Limb (tissue), 2 donors: ENCODE results near the gene KLK6.

Source experiments
- DNase-seq, 2 donors: peaks; one replicate each; pipeline ENCODE4 v3.0.0-alpha.2; 2016; ENCODE audit errors: extremely low spot score in 2 of 2

Gene KLK6

DNA sequence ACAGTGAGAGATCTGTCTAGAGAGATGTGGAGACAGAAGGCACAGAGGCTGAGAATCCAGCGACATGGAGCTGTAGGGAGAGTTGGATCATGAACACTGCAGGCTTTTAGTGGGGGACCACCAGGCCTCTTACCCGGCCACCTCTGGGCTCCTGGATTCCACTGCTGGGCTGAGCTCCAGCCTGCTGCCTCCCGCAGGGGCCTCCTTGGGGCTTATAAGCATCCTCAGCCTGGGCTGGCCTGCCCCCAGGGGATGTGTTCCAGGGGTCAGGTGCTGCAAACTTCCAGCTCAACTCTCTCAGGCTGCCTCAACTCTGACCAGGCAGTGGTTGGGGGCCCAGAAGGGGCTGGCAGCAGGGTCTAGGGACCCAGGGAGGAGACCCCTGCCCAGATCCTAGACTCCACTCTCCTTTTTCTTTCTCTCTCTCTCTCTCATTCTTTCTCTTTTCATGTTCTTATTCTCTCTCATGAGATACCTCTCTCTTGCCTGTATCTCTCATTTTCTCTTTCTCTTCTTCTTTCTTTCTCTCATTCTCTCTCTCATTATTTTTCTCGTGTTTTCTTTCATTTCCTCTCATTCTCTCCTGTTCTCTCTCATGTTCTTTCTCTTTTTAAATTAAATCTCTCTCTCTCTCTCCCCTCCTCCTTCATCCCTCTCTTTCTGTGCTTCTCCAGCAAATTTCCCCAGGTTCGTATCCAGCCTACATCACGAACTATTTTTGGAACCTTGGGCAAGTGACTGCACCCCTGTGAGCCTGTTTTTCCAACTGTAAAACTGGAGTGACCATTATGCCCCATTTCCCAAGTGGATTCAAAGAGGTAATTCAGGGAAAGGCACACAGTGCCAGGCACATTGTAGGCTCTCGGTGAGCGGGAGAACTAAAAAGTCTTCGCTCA is 57.9 kb downstream of the KLK6 start, which contains the start of gene KLK4:
Gene KLK4 (minus strand): TSS at position 190 of the 896 bp plus-strand sequence. CDS start 657 bp downstream, outside the sequence.
- DNase-seq = no peak

DNA sequence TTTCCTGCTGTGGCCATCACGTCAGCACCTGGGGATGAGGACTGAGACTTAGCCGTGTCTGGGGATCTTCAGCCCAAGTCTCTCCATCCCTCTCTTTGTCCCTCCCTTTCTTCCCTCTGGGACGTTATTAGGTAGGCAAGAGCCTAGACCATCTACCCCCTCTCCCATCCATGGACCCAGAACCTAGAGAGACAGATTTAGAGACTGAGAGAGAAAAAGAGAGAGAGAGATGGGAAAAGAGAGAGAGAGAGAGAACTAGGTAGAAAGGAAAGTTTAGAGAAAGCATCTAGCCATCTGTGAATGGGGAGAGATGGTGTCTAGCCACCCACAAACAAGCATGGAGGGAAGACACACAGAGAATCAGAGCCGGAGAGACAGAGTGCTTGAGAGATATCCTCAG is 58.7 kb downstream of the KLK6 start:
- DNase-seq = no peak

DNA sequence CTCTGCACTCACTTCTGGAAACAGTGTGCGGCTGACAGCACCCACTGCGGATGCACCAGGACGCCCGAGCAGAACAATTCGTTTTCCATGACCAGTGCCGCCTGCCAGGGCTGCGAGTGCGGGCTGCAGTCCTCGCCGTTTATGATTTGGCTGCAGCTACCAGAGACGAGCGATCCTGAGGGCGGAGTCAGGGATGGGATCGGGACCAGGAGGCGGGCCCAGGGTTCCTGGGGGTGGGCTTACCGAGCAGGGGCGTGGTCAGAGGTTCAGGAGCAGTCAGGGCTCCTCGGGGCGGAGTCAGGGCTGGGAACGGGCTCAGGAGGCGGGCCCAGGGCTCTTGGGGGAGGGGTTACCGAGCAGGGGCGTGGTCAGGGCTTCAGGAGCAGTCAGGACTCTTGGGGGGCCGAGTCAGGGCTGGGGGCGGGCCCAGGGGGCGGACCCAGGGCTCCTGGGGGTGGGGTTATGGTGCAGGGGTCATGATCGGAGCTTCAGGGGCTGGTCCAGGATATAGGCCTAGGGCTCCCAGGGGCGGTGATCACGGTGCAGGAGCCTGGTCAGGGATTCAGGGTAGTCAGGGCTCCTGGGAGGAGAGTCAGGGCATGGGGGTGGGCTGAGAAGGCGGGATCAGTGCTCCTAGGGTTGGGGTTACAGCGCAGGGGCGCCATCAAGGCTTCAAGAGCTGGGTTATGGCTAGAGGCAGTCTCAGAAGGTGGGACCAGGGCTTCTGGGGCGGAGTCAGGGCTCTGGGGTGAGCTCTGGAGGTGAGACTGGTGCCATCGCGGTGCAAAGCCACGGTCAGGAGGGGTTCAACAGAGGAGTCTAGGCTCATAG is 59.9 kb downstream of the KLK6 start:
- peak in 1 of 2 donors; percentile 69 for DNase-seq
